Cardiac fibroblast (primary cell): ENCODE results near the gene SIAE.

ENCODE experiments used
- DNase-seq, 2 donors: peaks; one replicate each; pipeline versions ENCODE4 v3.0.0 to v3.0.0-alpha.2; 2010; ENCODE audit warnings: low read depth in 2 of 2
- H3K4me3 ChIP-seq, 2 donors: replicated peaks in 1 of 2; 1 replicate in 1 of 2; 2 replicates in 1 of 2; pipeline ENCODE4 v1.5.1; 2011; ENCODE audit warnings: low read depth in 2 of 2, low read length in 2 of 2, mild to moderate bottlenecking in 2 of 2, moderate library complexity in 1 of 2
- CTCF ChIP-seq: IDR thresholded peaks from one replicate; pipeline ENCODE4 v1.5.1; 2011; ENCODE audit warnings: low read depth, mild to moderate bottlenecking, low read length, inconsistent platforms

SIAE gene

DNA sequence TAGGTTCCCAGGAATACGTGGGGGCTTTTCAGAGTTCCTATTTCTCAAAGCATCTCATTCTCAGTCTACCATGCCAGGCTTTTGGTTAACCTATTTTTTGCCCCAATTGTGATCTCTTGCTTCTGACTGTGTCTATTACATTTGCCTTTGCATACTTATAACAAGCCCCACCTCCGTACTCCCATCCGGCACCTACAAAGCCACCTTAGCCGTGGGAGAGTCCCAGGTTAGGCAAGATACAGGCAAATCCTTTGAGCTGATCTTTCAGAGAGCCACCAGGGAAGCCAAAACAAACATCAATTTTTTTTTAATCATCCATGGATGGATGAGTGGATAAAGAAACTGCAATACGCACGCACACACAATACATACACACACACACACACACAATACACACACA is 80.9 kb downstream of the SIAE start:
- no peak for DNase-seq
- H3K4me3 ChIP-seq: no peak overlapping the region
- no peak for TF ChIP-seq CTCF

- H3K4me3 ChIP-seq: no peak overlapping the region
- DNase-seq: no peak
- no peak for TF ChIP-seq CTCF
These were observed 82.1 kb downstream of the SIAE start for GRCh38 chr11:124591430-124591829.

GRCh38 chr11:124586238-124586860 is 87.2 kb downstream of the SIAE start:
- no peak overlapping the region for H3K4me3 ChIP-seq
- DNase-seq: peak; percentile 79 to 80
- TF ChIP-seq CTCF: peak; percentile 68

DNA sequence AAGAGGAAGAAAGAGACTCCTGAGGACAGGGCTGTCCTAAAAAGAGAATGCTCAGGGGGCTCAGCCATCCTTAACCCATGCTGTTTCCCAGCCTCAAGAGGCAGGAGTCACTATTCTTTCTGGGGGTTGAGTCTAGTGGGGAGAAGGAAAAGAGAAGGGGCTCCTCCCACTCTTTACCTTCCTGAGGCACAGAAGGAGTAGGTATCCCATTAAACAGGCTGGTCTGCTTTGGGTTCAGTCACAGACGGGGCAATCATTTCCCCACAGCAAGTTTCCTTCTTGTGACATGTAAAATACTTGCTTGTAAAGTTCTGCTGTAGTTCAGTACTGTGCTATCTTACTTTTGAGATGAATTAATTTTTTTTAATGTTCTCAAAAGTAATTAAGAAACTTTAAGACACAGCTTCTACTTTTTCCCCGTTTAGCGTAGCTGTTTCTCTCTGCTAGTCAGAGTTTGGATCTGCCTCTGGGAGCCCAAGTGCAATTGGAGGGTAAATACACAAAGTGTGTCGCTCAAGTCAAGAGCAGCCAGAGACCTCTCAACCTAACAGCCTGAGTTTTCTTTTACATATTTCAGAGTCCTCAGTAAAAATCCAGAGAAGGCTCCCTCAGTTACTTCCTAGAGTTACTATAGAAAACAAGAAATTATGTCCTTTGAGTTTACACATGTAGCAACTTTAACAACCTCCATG is 88.7 kb downstream of the SIAE start:
- DNase-seq: no peak
- H3K4me3 ChIP-seq: no peak overlapping the region
- no peak for TF ChIP-seq CTCF

- DNase-seq: no peak
- no peak for TF ChIP-seq CTCF
These were observed 89.8 kb downstream of the SIAE start for GRCh38 chr11:124583781-124584180.

More at GRCh38 chr11:124583781-124584180, 89.8 kb downstream of the SIAE start:
- no peak overlapping the region for H3K4me3 ChIP-seq
